K562 (cell line): ENCODE data around the gene CPPED1. TPM values are rescaled to one million over a fixed set of nuclear protein-coding genes. Genes with fewer than 3 reads are reported as not detected.

Experiments
- ATAC-seq: fragments of 200-7000 bp; cut with Tn5 transposase; 3 replicates; pipeline ENCODE4 v1.9.1; 2020; ENCODE audit warnings: moderate library complexity
- BruUV-seq: library from RNA; stranded (reverse); fragments of 400-500 nt; replicated peaks from 2 replicates; lab custom pipeline; 2021; lab: Mats Ljungman, UMichigan
- CTCF ChIA-PET: fragments of 300-600 bp; formaldehyde crosslinking; extraction: SDS; loops from one replicate; lab custom pipeline; 2021; ENCODE audit warnings: low intra/inter-chr PET ratio; lab: Yijun Ruan, JAX
- POLR2A ChIA-PET: fragments of 300-600, 350-650 bp; sonication (Branson Sonifier 250); formaldehyde crosslinking; extraction: SDS; loops from one replicate; lab custom pipeline; 2021; ENCODE audit warnings: antibody characterized with exemption, inconsistent platforms; lab: Yijun Ruan, JAX
- DNase-seq, 4 experiments: peaks; one replicate each; pipeline versions ENCODE4 v3.0.0 to v3.0.0-alpha.2; 2011 to 2018; ENCODE audit warnings: low spot score in 3 of 4, mixed read lengths in 3 of 4; ENCODE audit errors: extremely low read depth in 1 of 4
- FAIRE-seq: peaks from 2 replicates; lab custom pipeline; 2011; peaks lifted over from hg19 to GRCh38; lab: Jason Lieb, UNC
- H2AFZ ChIP-seq: 2 replicates; pipeline ENCODE4 v1.6.0; 2011; ENCODE audit warnings: low read depth, low read length, control low read depth, inconsistent platforms
- H3K27ac ChIP-seq: fragments of 200-600 bp; 3 replicates; pipeline ENCODE4 v1.8.0; 2011; ENCODE audit warnings: low read depth, mild to moderate bottlenecking, control low read depth, inconsistent platforms, low read length, moderate library complexity, mixed read lengths; ENCODE audit errors: extremely low read depth
- H3K27me3 ChIP-seq, 2 experiments: fragments of 300-600 bp in 1 of 2; 2 replicates in 1 of 2; 3 replicates in 1 of 2; pipeline versions ENCODE4 v1.6.0 to v1.8.0; 2011; ENCODE audit warnings: inconsistent platforms in 2 of 2, low read length in 2 of 2, mild to moderate bottlenecking in 1 of 2, mixed read lengths in 1 of 2, moderate library complexity in 1 of 2; ENCODE audit not compliant: control insufficient read depth in 2 of 2, insufficient read depth in 2 of 2
- H3K36me3 ChIP-seq: fragments of 300-600 bp; 3 replicates; pipeline ENCODE4 v1.8.0; 2011; ENCODE audit warnings: mild to moderate bottlenecking, low read length, inconsistent platforms; ENCODE audit not compliant: control insufficient read depth, insufficient read depth
- H3K4me1 ChIP-seq, 2 experiments: fragments of 200-600 bp in 1 of 2; replicated peaks in 1 of 2; 2 replicates in 1 of 2; 3 replicates in 1 of 2; pipeline versions ENCODE4 v1.5.1 to v1.8.0; 2011; ENCODE audit warnings: inconsistent platforms in 2 of 2, low read length in 2 of 2, mild to moderate bottlenecking in 1 of 2, mixed read lengths in 1 of 2, moderate library complexity in 1 of 2; ENCODE audit not compliant: control insufficient read depth in 2 of 2, insufficient read depth in 2 of 2
- H3K4me2 ChIP-seq: 2 replicates; pipeline ENCODE4 v1.6.1; 2011; ENCODE audit warnings: low read length, control low read depth, inconsistent platforms, mixed read lengths; ENCODE audit not compliant: insufficient read depth
- H3K4me3 ChIP-seq: fragments of 200-600 bp; sonication (generic), shearing (Covaris generic); 2 replicates; pipeline ENCODE4 v1.5.1; 2016; ENCODE audit warnings: control low read depth, inconsistent platforms
- H3K79me2 ChIP-seq: fragments of 200-600 bp; 3 replicates; pipeline ENCODE4 v1.8.0; 2011; ENCODE audit warnings: low read length, inconsistent platforms; ENCODE audit not compliant: control insufficient read depth, insufficient read depth
- H3K9ac ChIP-seq, 2 experiments: 2 replicates each; pipeline versions ENCODE4 v1.6.0 to v1.6.1; 2011; ENCODE audit warnings: low read depth in 2 of 2, low read length in 2 of 2, control low read depth in 1 of 2, inconsistent platforms in 1 of 2, mild to moderate bottlenecking in 1 of 2, mixed read lengths in 1 of 2; ENCODE audit not compliant: insufficient read depth in 1 of 2
- H3K9me1 ChIP-seq: one replicate; pipeline ENCODE4 v1.6.0; 2011; ENCODE audit warnings: inconsistent platforms, mild to moderate bottlenecking, low read length, moderate library complexity; ENCODE audit not compliant: control insufficient read depth, insufficient read depth
- H3K9me3 ChIP-seq: replicated peaks from 2 replicates; pipeline ENCODE4 v1.5.1; 2011; ENCODE audit warnings: low read depth, low read length, inconsistent platforms; ENCODE audit not compliant: control insufficient read depth, insufficient read depth
- H4K20me1 ChIP-seq: replicated peaks from 2 replicates; pipeline ENCODE4 v1.6.1; 2011; ENCODE audit warnings: low read length, inconsistent platforms, mixed read lengths; ENCODE audit not compliant: control insufficient read depth, insufficient read depth
- NEUROD1 ChIP-seq: fragments of 150-350 bp; IDR thresholded peaks from 2 replicates; pipeline ENCODE4 v1.6.1; 2014; ENCODE audit warnings: borderline replicate concordance, low read length, low read depth; ENCODE audit not compliant: partially characterized antibody
- RBM25 ChIP-seq: fragments of 200-400 bp; formaldehyde crosslinking; IDR thresholded peaks from 2 replicates; pipeline ENCODE4 v1.6.1; 2018; ENCODE audit warnings: low read length, low read depth, moderate library complexity; ENCODE audit not compliant: severe bottlenecking
- RREB1 ChIP-seq: fragments of 250-450 bp; sonication (Bioruptor Pico); IDR thresholded peaks from 2 replicates; pipeline ENCODE4 v1.4.0; 2020
- TBL1XR1 ChIP-seq, 2 experiments: IDR thresholded peaks; 2 replicates each; pipeline ENCODE4 v1.6.1; 2012; ENCODE audit warnings: improper control_type of control experiment in 2 of 2, low read length in 2 of 2, mild to moderate bottlenecking in 1 of 2
- WGBS: fragments of 100-300 bp; shearing (Covaris generic); methylation state at CpG from one replicate; pipeline ENCODE4 v1.1.6; 2016; ENCODE audit warnings: low coverage, mixed read lengths; ENCODE audit not compliant: insufficient coverage; ENCODE audit errors: missing lambda C conversion rate; 5-methylcytosine and 5-hydroxymethylcytosine counted together
- in situ Hi-C: fragments of 300-500 bp; cut with MboI; formaldehyde crosslinking; loops from 4 replicates; pipeline ENCODE4 v1.15.0; 2018; ENCODE audit warnings: inconsistent platforms, mixed read lengths
- intact Hi-C: fragments of 100-400 bp; cut with micrococcal nuclease; formaldehyde crosslinking; loops from 2 replicates; pipeline ENCODE4 v1.14.2; 2022
- polyA plus RNA-seq, 8 experiments: library from polyadenylated mRNA; depleted of rRNA in 4 of 8; stranded (reverse) in 5 of 8; unstranded in 3 of 8; fragments of >200 nt; fragmentation: Nextera tagmentation in 2 of 8; fragmentation: Illumina TruSeq in 1 of 8; extraction: Ambion mirVana in 2 of 8; extraction: Trizol in 1 of 8; gene quantifications; 2 replicates each; pipeline versions ENCODE4 v1.2.1 to v1.2.3, GENCODE V29; 2011 to 2014; ENCODE audit warnings: inconsistent platforms in 1 of 8, missing spikeins in 1 of 8
- total RNA-seq, 7 experiments: library from RNA; depleted of rRNA in 6 of 7; stranded (reverse); fragments of >200 nt in 6 of 7; fragmentation: Illumina TruSeq in 2 of 7; extraction: Trizol in 2 of 7; gene quantifications; 2 replicates each; pipeline versions ENCODE4 v1.2.1 to v1.2.3, GENCODE V29; 2011 to 2021; ENCODE audit warnings: low replicate concordance in 1 of 7

The CPPED1 gene
- total and polyA plus RNA-seq, 9 of the 15 experiments (the other 6 are each of a cell fraction or from before 2014, with no cell fraction given), result 7.5 to 25.7 (median 16.9) TPM

- WGBS, result 82% methylated on average over 3 of the region's 3 CpGs
- no TSS peak for BruUV-seq
- Histone ChIP-seq H3K4me3 (no peak overlapping the region), H3K9ac (no peak overlapping the region), H2AFZ (no peak overlapping the region), H3K4me1 (peaks cover 0 to 5% of the 10 kb centered on the region in 2 experiments; a peak in 1 of 5 replicates), H3K9me1 (no peaks in the 10 kb centered on the region), H4K20me1 (no peaks in the 10 kb centered on the region), H3K36me3 (no peaks in the 10 kb centered on the region; the same call in 2 of the 3 replicates), H3K27me3 (no peaks in the 10 kb centered on the region), H3K9me3 (no peaks in the 10 kb centered on the region), H3K4me2 (no peak overlapping the region), H3K27ac (no peak overlapping the region), H3K79me2 (no peaks in the 10 kb centered on the region)
- intact Hi-C loops (no loop called here), in situ Hi-C loops (no loop called here)
- FAIRE-seq (no peak), ATAC-seq (no peak), DNase-seq (no peak)
- CTCF ChIA-PET, result no interaction called here
- POLR2A ChIA-PET, result no interaction called here
- TF ChIP-seq RREB1 (no peak), RBM25 (peak; percentile 94), TBL1XR1 (IDR thresholded peaks at IDR 0.05; ENCODE audit: low read length in 2 of 2) (no peak), NEUROD1 (no peak)
Observed at GRCh38 chr16:12739738-12740137, 63.9 kb downstream of the CPPED1 start.
